Mucosa of descending colon (tissue), 3 donors: Measurements from ENCODE around the gene PCSK7. TPM values are rescaled to one million over a fixed set of nuclear protein-coding genes. Genes with fewer than 3 reads are reported as not detected.

Experiments used
- ATAC-seq: fragments of 200-7000 bp; cut with Tn5 transposase; one replicate; pipeline ENCODE4 v1.9.1; 2020; ENCODE audit warnings: mild to moderate bottlenecking, moderate library complexity
- DNase-seq, 3 donors: peaks; one replicate each; pipeline ENCODE4 v3.0.0-alpha.2; 2020
- H3K36me3 ChIP-seq: fragments of 200-600 bp; one replicate; pipeline ENCODE4 v1.8.0; 2021; ENCODE audit warnings: low read depth, mild to moderate bottlenecking
- H3K4me1 ChIP-seq: fragments of 200-600 bp; one replicate; pipeline ENCODE4 v1.8.0; 2021; ENCODE audit warnings: low read depth, mild to moderate bottlenecking
- H3K4me3 ChIP-seq: fragments of 200-600 bp; one replicate; pipeline ENCODE4 v1.8.0; 2021; ENCODE audit warnings: mild to moderate bottlenecking
- H3K9me3 ChIP-seq: fragments of 200-600 bp; one replicate; pipeline ENCODE4 v1.8.0; 2021; ENCODE audit warnings: mild to moderate bottlenecking
- CTCF ChIP-seq: fragments of 200-600 bp; IDR thresholded peaks from one replicate; pipeline ENCODE4 v1.8.0; 2022; ENCODE audit warnings: antibody characterized with exemption, mild to moderate bottlenecking
- intact Hi-C, 2 donors: fragments of 100-400 bp; cut with DNase I in 1 of 2; cut with micrococcal nuclease in 1 of 2; formaldehyde crosslinking; loops; one replicate each; pipeline versions ENCODE4 v1.11.0 to v1.11.1; 2022; cut with DNase I, micrococcal nuclease
- total RNA-seq, 3 donors: library from RNA; stranded (reverse); fragmentation: NEBNext Ultra II Directional in 2 of 3; extraction: Animal tissue kit (Norgen Biotek cat#: 25700) in 2 of 3; gene quantifications; one replicate each; pipeline versions ENCODE4 v1.2.1 to v1.2.4, GENCODE V29; 2021 to 2023
- donor health status: DM: no; HTN: no; CAD: no; lungs with moderate emphysema.
- donor health status: DM: no; HTN: no; CAD: no.
- donor health status: DM: no; HTN: yes; CAD: no.

The PCSK7 gene
- total RNA-seq, 3 donors from 2014 or later, result 138 to 252 (median 181) TPM

GRCh38 chr11:117229931-117230285 is 2.0 kb downstream of the PCSK7 start:
- TF ChIP-seq CTCF, result no peak
- DNase-seq (no peak), ATAC-seq (no peak)
- intact Hi-C loops, result no loop called here
- peaks cover 32% of the 10 kb centered on the region for H3K4me1 ChIP-seq
- H3K9me3 ChIP-seq, result no peaks in the 10 kb centered on the region
- H3K4me3 ChIP-seq, result no peak overlapping the region
- H3K36me3 ChIP-seq, result no peaks in the 10 kb centered on the region

GRCh38 chr11:117229411-117229810 is 2.5 kb downstream of the PCSK7 start:
- Histone ChIP-seq H3K9me3 (no peaks in the 10 kb centered on the region), H3K4me1 (peaks cover 36% of the 10 kb centered on the region), H3K4me3 (no peak overlapping the region), H3K36me3 (no peaks in the 10 kb centered on the region)
- DNase-seq (no peak), ATAC-seq (no peak)
- intact Hi-C loops, result no loop called here
- no peak for TF ChIP-seq CTCF

GRCh38 chr11:117228091-117228490 is 3.8 kb downstream of the PCSK7 start:
- Histone ChIP-seq H3K4me3 (no peak overlapping the region), H3K36me3 (no peaks in the 10 kb centered on the region), H3K4me1 (peaks cover 35% of the 10 kb centered on the region), H3K9me3 (no peaks in the 10 kb centered on the region)
- ATAC-seq (no peak), DNase-seq (no peak)
- TF ChIP-seq CTCF, result no peak
- intact Hi-C loops, result no loop called here

GRCh38 chr11:117226388-117227385 is 5.2 kb downstream of the PCSK7 start:
- Histone ChIP-seq H3K9me3 (no peaks in the 10 kb centered on the region), H3K36me3 (no peaks in the 10 kb centered on the region), H3K4me3 (no peak overlapping the region), H3K4me1 (peaks cover 45% of the 10 kb centered on the region)
- peak; percentile 47 for TF ChIP-seq CTCF
- intact Hi-C loops, result no loop called here
- peak; percentile 69 for ATAC-seq
- no peak for DNase-seq

- H3K36me3 ChIP-seq, result no peaks in the 10 kb centered on the region
- peaks cover 56% of the 10 kb centered on the region for H3K4me1 ChIP-seq
- no peaks in the 10 kb centered on the region for H3K9me3 ChIP-seq
- ATAC-seq (no peak), DNase-seq (no peak)
- TF ChIP-seq CTCF, result no peak
- H3K4me3 ChIP-seq, result no peak overlapping the region
- intact Hi-C loops, result no loop called here
These were observed 6.2 kb downstream of the PCSK7 start for GRCh38 chr11:117225553-117226170.
